Activated naive CD8-positive, alpha-beta T cell (primary cell): ENCODE data around the gene AFG3L2.

Experiments used
- H3K27ac Mint-ChIP-seq: one replicate; pipeline ENCODE4 v1.8.0; 2021; ENCODE audit warnings: mixed read lengths
- H3K27me3 Mint-ChIP-seq: one replicate; pipeline ENCODE4 v1.8.0; 2021; ENCODE audit warnings: mixed read lengths
- H3K36me3 Mint-ChIP-seq: one replicate; pipeline ENCODE4 v1.8.0; 2021; ENCODE audit warnings: mixed read lengths
- H3K4me1 Mint-ChIP-seq: one replicate; pipeline ENCODE4 v1.8.0; 2021; ENCODE audit warnings: low read depth, mixed read lengths
- H3K4me3 Mint-ChIP-seq: one replicate; pipeline ENCODE4 v1.8.0; 2021; ENCODE audit warnings: mild to moderate bottlenecking, mixed read lengths
- H3K9me3 Mint-ChIP-seq: one replicate; pipeline ENCODE4 v1.8.0; 2021; ENCODE audit warnings: low read depth, mixed read lengths

The AFG3L2 gene

DNA sequence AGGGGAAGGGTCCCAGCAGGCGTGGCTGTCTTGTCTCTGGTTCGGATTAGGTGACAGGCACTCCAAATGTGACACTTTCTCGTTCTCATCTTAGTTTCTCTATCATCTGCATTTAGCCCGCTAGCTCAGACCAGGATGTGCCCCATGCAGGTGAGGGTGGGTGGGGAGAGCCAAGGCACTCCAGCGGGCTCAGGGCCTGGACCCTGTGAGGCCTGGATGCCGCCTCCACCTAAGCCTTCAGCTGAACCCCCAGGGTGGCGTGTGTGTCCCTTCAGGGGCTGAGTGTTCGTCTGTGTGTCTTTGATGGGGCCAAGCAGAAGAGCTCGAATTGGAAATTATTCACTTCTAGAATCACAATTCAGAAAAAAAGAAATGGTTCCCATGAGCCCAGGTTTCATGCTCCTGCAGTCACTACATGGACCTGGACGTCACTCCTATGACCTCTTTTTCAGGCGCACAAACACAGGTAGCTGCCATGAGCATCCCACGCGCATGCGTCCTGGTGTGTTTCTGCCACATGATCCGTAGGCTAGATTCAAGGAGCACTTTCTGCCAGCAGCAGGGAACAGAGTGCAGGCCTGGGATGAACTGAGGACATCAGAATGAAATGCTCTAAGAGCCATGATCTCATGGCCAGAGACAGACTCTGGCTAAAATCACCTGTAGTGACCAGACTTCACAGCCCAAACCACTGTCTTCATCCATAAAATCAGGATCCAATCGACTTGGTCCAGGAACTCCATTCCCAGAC is 97.1 kb downstream of the AFG3L2 start:
- H3K27ac Mint-ChIP-seq = no peak overlapping the region
- H3K27me3 Mint-ChIP-seq = peaks cover 3% of the 10 kb centered on the region

More for the DNA sequence above, 97.1 kb downstream of the AFG3L2 start:
- Mint-ChIP-seq H3K4me1 (no peaks in the 10 kb centered on the region), H3K9me3 (no peaks in the 10 kb centered on the region), H3K4me3 (no peak overlapping the region), H3K36me3 (no peaks in the 10 kb centered on the region)
